C1 segment of cervical spinal cord (tissue), 14 donors: ENCODE results near the gene RAB7A.
"Not testable (repeated sequence)": the region's sequence is repeated elsewhere in the genome, so short reads cannot be mapped to it uniquely, and the experiment has no call there.

Experiments used
- DNase-seq, 14 donors: peaks; one replicate each; lab custom pipeline; 2025; lab: John Stamatoyannopoulos, UW

The RAB7A gene

DNA sequence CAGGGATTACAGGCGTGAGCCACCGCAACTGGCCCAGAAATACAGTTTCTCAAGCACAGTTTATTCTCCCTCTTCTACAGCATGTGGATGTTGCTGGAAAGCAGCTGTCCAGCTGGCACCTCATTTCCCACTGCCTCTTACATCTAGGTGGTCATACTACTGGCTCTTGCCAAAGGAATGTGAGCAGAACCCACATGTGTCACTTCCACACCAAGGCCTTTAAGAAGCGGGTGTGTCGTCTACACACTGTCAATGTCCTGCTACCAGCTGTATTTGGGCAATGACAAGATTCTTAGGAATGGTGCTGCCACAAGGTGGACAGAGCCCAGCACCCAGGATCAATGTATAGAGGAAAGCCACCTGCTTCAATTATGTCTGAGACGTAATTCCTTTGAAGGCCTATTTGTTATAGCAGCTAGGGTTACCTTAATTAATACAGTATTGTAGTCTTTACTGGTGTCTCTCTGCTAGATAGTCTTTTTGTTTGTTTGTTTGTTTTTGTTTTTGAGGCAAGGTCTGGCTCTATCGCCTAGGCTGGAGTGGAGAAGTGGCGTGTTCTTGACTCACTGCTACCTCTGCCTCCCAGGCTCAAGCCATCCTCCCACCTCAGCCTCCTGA is 15.1 kb upstream of the RAB7A start:
- no peak for DNase-seq

DNA sequence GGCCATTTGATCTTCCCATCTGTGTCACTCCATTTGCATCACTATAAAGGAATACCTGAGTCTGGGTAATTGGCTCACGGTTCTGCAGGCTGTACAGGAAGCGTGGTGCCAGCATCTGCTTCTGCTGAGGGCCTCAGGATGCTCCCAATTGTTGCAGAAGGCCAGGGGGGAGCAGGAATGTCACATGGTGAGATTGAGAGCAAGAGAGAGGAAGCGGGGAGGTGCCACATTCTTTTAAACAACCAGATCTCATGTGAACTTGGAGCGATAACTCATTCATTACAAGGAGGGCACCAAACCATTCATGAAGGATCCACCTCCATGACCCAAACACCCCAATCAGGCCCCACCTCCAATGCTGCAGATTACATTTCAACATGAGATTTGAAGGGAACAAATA is 13.1 kb upstream of the RAB7A start:
- no peak for DNase-seq

DNA sequence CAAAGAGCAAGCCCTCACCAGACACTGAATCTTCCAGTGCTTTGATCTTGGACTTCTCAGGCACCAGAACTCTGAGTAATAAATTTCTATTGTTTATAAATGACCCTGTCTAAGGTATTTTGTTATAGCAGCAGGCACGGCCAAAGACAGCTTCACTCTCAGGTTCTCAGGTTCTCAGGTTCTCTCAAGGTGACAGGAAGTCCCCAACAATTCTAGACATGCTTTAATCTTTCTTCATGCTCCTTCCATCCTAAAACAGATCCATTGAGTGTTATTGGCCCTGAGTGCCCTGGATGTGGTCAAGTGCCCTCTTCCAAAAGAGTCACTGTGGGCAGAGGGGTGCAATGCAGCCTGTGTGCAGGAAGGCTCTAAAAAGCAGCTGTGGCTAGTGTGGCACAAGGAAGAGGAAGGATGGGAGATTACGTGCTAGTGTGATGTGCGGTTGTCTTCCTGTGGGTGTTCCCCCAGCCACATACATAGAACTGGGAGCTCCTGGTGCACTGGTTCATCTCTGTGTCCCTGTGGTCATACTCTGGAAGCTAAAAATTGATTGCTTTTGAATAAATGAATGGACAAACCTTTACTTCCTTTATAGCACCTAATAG is 11.0 kb upstream of the RAB7A start:
- DNase-seq: peak in 1 of 14 donors; percentile 6

DNA sequence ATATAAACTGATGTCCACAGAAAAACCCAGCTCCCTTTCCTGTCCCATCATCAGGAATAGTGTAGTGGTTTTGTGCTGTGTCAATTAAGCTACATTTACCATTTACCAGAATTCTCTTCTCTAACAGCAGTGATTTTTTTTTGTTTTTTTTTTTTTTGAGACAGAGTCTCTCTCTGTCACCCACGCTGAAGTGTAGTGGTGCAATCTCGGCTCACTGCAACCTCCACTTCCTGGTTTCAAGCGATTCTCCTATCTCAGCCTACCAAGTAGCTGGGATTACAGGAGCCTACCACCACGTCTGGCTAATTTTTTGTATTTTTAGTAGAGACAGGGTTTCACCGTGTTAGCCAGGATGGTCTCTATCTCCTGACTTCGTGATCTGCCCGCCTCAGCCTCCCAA is 7.1 kb upstream of the RAB7A start:
- DNase-seq: not testable (repeated sequence)

DNA sequence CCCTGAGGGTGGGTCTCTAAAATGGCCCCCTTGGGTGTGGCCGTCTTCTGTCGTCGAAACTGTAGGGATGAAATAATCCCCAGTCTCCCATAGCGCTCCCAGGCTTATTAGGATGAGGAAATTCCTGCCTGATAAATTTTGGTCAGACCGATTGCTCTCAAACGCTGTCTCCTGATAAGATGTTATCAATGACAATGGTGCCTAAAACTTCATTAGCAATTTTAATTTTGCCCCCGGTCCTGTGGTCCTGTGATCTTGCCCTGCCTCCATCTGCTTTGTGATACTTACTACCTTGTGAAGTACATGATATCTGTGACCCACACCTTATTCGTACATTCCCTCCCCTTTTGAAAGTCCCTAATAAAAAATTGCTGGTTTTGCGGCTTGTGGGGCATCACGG is 5.1 kb upstream of the RAB7A start:
- no peak for DNase-seq

DNA sequence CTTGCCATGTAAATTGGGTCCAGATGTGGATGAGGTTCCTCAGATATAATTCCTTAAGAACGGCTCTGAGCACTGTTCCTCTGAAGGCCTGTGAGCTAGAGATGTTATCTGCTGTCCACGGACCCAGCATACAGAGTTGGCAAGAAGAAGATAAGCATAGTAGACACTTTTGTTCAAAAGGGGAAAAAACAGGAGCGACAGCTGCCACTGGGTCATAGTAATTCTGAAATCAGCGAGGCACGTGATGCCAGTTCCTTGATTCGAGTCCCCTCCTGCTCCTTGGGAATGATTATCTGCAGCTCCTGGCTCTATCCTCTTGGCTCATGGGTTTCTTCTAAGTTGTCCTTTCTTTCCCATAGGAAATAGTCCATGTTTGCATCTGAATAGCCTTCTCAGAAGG is 2.5 kb upstream of the RAB7A start:
- DNase-seq: no peak

DNA sequence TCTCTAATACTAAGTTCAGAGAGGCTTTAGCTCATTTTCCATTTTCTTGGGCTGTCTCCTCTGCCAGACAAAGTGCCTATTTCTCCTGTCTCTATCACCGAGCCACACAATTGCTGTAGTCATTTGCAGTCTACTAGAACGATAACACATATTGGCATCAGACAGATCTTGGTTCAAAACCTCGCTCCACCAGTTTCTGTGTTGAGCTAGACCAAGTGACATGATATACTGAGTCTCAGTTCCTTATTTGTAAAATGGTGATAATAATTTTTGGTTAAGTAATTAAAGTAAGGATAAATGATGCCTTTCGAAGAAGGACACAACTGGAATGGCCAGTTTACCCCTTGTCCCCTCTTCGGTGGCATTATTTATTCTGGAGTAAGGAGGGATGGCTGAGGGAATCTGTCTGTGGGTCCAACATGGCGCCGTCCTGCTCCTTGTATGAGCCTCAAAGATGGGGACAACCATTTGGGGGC is 398 bp upstream of the RAB7A start:
- no peak for DNase-seq

DNA sequence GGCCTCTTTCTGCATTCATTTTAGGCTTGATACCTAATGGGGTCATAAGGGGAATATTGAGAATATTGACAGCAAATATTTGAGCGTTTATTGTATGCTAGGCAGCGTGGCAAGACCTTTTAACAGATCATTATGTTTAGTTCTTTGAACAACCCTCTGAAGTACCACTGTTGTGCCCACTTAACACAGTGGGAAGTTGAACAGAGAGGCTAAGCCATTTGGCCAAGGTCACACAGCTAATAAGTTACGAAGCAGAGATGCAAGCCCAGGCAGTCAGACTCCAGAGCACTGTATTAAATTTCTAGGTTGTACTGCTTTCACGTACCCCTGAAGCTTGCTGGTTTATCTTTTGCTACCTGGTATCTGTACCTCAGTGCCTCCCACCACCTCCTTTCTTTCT is 1.1 kb downstream of the RAB7A start:
- no peak for DNase-seq

DNA sequence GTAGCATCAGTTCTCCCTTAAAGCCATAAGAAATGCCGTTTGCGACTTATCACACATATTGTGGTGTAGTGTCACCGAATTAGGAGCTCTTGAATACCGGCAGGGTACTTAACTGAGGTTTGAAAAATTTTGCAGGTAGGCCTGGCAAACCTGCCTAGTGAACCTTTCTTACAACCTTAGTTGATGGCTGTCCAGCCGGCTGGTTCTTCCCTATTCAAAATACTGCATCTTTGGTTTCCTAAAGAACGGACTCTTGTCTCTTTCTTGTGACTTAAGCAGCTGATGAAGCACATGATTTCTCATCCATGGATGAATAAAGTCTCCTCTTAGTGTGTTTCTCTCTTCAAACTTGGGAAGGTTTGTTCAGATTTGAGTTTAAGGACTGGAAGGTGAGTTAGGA is 1.5 kb downstream of the RAB7A start:
- DNase-seq: no peak

DNA sequence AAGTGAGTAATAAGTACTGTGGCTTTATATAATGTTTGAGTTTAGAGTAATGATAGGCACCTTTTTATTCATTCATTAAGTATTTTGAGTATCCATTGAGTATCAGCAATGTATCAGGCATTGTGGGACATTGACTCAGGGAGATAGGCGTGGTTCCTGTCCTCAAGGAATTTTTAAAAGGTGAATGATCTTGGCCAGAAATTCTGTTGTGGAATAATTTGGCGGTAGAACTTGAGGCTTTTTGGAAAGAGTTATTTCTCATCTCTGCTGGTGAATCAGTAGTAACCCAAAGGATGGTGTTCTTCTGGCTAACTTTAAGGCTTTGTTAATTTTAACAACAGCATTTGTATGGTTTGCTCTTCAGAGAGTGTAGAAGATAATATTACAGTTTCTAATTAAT is 2.0 kb downstream of the RAB7A start:
- DNase-seq: no peak

DNA sequence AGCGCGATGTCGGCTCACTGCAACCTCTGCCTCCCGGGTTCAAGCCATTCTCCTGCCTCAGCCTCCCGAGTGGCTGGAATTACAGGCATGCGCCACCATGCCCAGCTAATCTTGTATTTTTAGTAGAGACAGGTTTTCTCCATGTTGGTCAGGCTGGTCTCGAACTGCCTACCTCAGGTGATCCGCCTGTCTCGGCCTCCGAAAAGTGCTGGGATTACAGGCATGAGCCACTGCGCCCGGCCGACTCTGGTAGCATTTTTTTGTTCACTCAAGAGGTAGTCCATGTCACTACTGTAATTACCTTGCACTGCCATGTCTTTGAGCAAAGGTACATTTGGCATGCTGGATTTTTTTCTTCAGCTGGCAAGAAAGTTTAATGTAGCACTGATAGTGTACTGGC is 2.5 kb downstream of the RAB7A start:
- DNase-seq: not testable (repeated sequence)

DNA sequence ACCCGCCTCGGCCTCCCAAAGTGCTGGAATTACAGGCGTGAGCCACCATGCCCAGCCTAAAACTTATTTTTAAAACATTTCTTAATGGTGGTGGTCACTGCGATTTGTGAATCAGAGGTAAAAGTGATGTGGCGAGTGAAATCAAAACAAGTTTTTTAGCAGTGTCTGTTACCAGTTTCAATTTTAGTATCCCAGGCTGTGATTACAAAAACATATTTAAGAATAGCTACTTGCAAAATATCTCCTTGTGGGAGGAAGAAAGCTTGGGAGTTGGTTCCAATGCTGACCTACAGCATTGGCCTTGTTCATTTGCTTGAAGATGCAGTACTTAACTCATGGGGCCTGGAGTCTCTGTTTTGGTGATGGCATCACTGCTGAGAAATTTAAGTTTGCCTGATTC is 4.5 kb downstream of the RAB7A start:
- no peak for DNase-seq

DNA sequence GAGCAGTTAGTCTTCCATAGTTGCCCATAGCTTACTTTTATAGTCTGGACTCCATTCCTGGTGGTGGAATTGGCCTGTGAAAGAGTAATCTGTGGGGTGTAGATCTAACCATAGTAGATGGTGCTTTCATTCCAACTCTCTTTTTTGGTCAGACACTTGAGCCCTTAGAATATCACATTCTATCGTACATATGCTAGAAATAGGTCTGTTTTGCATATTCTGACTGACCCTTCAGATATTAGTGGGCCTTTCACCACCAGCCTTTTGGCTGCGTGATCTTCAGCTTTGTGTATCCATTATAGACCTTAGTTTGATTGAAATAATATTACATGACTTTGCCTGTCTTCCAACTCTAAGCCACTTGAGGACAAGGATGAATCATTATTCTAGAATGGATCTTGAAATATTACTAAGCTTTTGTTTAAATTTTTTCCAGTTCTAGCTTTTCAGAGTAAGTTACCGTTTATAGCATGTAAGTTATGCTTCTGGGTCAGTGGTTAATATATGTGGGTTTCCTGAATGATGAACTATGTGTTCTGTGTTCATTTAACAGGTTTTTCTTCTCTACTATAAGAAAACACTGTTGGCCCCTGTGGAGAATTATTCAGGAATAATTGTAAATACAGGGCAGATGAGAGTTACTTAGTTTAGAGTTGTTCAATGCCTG is 8.7 kb downstream of the RAB7A start:
- no peak for DNase-seq

DNA sequence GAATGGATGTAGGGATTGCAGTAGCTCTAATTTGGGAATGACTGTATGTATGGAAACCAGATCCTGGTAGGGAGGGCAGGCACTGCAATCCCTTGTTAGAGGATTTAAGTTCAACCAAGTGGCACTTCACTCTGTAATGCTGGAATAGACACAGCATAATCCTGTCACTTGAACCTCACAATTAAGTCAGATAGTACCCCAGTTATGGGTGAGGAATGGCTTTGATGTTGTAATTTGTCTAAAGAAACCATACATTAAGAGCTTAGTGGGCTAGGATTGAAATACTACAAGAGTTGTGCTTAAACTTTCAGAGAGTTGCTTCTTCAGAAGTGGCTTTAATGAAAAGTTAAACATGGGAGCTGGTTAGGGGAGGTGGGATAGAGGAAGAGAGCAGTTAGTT is 9.3 kb downstream of the RAB7A start:
- DNase-seq: no peak

DNA sequence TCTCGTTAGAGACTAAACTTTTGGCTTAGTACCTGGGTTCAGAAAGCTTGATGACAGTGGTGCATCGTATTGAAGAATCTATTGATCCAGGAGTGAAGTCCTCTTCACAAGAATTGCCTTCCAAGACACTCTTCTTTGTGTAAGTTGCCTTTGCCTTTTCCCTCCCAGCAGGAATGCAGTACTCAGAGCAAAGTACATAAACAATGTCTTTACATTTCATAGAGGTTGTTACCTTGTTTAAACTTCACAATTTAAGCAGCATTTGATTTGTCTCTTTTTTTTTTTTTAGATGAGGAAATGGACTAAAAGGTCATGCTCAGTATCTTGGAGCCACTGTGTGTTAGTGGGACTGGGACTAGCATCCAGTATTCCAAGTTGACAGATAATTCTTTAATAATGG is 9.9 kb downstream of the RAB7A start:
- no peak for DNase-seq

DNA sequence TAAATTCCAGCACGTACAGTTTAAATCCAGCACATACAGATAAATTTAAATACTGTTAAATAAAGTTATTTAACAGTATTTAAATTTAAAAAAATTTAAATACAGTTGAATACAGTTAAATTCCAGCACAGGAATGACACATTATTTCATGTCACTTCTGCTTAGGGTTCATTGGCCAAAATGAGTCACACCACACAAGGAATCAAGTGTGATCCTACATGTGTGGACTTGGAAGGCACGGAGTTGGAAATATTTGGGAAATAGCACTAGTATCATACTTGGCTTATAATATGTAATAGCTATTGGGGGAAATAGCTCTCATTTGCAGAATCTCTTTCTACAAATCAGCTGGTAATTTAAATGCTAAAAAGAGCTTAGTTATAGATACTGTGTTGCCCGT is 10.6 kb downstream of the RAB7A start:
- no peak for DNase-seq

DNA sequence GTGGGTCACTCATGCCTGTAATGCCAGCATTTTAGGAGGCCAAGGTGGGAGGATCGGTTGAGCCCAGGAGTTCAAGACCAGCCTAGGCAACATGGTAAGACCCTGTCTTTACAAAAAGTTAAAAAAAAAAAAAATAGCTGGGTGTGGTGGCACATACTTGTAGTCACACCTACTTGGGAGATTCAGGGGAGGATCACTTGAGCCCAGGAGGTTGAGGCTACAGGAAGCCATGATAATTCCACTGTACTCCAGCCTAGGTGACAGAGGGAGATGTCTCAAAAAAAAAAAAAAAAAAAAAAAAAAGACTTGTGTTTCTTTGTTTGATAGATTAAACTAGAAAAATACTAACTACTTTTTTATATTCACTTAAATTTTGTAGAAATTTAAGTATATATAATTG is 14.6 kb downstream of the RAB7A start:
- DNase-seq: no peak

DNA sequence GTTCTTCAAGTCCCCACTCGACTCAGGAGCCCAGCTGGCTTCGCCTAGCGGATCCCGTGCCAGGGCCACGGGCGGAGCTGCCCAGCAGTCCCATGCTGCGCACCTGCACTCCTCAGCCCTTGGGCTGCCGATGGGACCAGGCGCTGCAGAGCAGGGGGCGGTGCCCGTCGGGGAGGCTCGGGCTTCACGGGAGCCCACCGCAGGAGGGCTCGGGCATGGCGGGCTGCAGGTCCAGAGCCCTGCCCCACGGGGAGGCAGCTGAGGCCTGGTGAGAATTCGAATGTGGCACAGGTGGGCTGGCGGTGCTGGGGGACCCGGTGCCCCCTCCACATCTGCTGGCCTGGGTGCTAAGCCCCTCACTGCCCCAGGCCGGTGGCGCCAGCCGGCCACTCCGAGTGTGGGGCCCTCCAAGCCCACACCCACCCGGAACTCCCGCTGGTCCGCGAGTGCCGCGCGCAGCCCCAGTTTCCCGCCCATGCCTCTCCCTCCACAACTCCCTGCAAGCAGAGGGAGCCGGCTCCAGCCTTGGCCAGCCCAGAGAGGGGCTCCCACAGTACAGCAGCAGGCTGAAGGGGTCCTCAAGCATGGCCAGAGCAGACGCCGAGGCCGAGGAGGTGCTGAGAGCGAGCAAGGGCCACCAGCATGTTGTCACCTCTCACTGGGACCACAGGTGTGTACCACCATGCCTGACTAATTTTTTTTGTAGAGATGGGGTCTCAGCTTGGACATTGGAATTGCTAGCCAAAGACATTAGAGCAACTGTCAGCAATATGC is 17.0 kb downstream of the RAB7A start:
- DNase-seq: no peak

DNA sequence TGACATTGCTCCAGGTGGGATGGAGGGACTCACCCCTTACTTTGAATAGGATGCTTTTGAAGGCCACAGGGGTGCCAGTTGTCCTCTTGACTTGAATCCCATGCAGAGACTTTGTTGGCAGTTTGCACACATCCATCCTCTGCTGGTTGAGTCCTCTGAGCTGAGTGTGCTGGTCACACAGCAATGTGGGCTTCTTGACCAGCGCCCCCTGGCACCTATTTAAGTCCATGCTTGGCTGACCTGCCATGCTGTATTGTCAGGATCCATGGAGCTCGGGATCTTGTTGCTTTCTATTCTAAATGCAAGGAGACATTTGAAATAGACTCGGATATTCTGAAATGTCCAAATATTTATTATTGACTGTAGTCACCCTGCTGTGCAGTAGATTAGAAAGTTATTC is 19.8 kb downstream of the RAB7A start:
- no peak for DNase-seq

DNA sequence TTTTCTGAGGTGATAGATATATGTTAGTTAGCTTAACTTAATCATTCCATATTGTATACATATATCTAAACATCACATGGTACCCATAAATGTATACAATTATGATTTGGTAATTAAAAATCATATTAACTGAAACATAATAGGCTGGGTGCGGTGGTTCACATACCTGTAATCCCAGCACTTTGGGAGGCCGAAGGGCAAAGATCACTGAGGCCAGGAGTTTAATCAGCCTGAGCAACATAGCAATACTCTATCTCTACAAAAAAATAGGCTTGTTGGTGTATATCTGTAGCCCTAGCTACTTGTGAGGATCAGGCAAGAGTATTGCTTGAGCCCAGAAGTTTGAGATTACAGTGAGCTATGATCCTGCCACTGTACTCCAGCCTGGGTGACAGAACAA is 20.9 kb downstream of the RAB7A start:
- no peak for DNase-seq

DNA sequence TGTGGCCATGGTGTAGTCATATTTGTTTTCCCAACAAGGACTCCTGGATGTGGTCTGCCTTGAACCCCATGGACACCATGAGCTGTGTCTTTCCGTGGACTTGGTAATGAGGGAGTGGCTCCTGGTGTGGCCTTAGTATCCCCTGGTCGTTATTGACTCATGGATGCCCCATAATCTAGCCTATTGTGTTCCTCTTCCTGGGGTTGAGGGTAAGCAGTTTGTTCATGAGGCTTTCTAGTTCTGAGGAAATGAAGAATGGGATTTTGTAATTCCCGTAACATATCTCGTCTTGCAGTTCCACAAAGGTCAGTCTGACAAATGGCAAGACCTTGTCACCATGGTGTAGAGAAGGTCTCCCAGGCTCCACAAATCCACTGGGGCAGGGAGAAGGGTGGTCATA is 22.6 kb downstream of the RAB7A start:
- DNase-seq: no peak

DNA sequence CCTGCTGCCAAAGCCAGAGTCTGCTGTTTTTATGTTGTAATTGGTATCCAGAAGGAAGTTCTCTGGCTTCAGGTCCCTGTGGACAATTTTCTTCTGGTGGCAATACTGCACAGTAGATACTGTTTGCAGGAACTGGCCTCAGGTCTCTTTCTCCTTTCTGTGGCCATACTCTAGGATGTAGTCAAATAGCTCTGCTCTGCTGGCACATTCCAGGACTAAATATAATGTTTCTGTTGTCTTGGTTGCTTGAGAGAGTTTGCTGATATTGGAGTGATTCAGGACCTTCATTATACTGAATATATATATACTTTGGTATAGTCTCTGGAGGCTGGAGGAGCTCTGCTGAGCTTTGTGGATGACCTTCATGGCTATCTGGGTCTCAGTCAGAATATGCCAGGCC is 23.1 kb downstream of the RAB7A start:
- DNase-seq: no peak

DNA sequence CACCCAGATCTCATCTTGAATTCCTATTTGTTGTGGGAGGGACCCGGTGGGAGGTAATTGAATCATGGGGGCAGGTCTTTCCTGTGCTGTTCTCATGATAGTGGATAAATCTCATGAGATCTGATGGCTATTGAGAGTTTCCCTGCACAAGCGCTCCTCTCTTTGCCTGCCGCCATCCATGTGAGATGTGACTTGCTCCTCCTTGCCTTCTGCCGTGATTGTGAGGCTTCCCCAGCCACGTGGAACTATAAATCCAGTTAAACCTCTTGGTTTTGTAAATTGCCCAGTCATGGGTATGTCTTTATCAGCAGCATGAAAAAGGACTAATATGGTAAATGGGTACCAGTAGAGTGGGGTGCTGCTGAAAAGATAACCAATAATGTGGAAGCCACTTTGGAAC is 23.6 kb downstream of the RAB7A start:
- DNase-seq: not testable (repeated sequence)
